SU-DHL-6 (cell line): ENCODE results near the gene CEP41.

Source experiments
- CTCF ChIP-seq: fragments of 200-600 bp; sonication (generic); IDR thresholded peaks from one replicate; pipeline ENCODE4 v1.5.1; 2017; ENCODE audit warnings: antibody characterized with exemption, mild to moderate bottlenecking, low read length, moderate library complexity; ENCODE audit not compliant: insufficient read depth, poor library complexity, severe bottlenecking
- EZH2phosphoT487 ChIP-seq: fragments of 200-600 bp; sonication (generic), shearing (Covaris generic); conservative IDR thresholded peaks from 2 replicates; pipeline ENCODE4 v1.6.1; 2018; ENCODE audit warnings: mild to moderate bottlenecking, antibody characterized with exemption, low read length, moderate library complexity, mixed read lengths

- TF ChIP-seq EZH2phosphoT487 (no peak), CTCF (no peak)
Observed at GRCh38 chr7:130356876-130357611, 83.8 kb downstream of the CEP41 start.
